ENCODE measurements around the gene IGSF9B.
A peak's percentile ranks its signal among the peaks of the same experiment; 100 is the strongest.

Gene IGSF9B

GRCh38 chr11:133966921-133967598, 10.3 kb upstream of the IGSF9B start:
- no peaks in the 10 kb centered on the region for H3K36me3 ChIP-seq (ENCODE audit: insufficient read depth, low read depth, low read length)
- no peak overlapping the region for H3K27ac ChIP-seq (ENCODE audit: low read length)
- H3K27me3 ChIP-seq (ENCODE audit: insufficient read depth, low read length): peaks cover 36% of the 10 kb centered on the region
- peak overlapping the region; percentile 29; the same call in 1 of the 2 replicates for H3K4me3 ChIP-seq (ENCODE audit: low read length)
- peak overlapping the region; percentile 43; the same call in 1 of the 2 replicates for H3K9ac ChIP-seq (ENCODE audit: low read depth, low read length)
- H3K9me3 ChIP-seq (ENCODE audit: insufficient read depth, low read depth, low read length): no peaks in the 10 kb centered on the region
- no peaks in the 10 kb centered on the region for H3K4me1 ChIP-seq (ENCODE audit: insufficient read depth, low read length)

DNA sequence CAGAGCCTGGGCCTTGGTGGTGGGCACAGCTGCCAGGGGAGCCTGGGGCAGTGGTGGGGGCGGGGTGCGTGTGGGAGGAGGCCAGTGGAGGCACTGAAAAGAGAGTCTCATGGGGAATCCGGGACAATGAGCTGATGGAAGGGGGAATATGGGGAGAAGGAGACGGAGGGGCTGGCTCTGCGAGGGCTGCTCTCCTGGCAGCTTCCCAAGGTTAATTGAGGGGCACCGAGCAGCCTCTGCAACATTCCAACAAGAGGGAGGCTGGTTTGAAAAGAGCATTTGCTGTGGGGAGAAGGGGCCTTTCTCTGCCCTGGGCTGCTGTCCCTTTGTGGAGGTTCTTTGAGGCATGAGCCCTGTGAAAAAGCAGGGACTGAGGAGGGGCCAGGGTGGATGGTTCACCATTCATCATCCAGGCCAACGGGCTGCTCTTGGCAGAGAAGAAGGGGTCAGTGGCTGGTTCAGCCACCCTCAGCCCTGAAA, 9.4 kb upstream of the IGSF9B start:
- no peaks in the 10 kb centered on the region for H3K36me3 ChIP-seq (ENCODE audit: insufficient read depth, low read depth, low read length)
- H3K4me1 ChIP-seq (ENCODE audit: insufficient read depth, low read length): no peaks in the 10 kb centered on the region
- no peak overlapping the region for H3K27ac ChIP-seq (ENCODE audit: low read length)
- H3K27me3 ChIP-seq (ENCODE audit: insufficient read depth, low read length): peaks cover 36% of the 10 kb centered on the region
- H3K9me3 ChIP-seq (ENCODE audit: insufficient read depth, low read depth, low read length): no peaks in the 10 kb centered on the region
- no peak overlapping the region for H3K9ac ChIP-seq (ENCODE audit: low read depth, low read length)
- H3K4me3 ChIP-seq (ENCODE audit: low read length): no peak overlapping the region

DNA sequence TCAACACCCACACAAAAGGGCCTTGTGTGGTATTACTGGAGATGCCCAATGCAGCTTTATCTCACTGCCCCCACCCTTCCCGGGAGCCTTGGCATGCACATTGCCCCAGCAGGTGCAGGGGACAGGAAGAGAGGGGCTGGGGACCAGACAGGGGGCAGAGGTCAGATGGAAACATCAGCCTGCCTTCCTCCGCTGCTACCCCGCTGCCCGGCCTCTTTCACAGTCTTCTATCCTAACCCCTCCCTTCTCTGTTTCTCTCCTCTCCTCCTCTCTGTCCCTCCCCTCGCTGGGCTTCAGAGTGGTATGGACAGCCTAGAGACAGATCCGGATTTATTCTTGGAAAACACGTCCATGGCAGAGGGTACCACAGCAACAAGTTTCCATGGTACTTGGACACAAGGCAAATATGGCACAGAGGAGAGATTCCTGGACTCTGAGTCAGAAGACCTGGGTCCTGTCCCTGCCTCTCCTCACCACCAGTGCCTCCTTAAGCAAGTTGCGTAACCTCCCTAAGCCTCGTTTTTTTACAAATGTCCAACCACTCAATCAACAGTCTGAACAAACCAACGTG, 8.3 kb upstream of the IGSF9B start:
- Histone ChIP-seq H3K9ac (ENCODE audit: low read depth, low read length) (no peak overlapping the region), H3K4me3 (ENCODE audit: low read length) (no peak overlapping the region), H3K36me3 (ENCODE audit: insufficient read depth, low read depth, low read length) (no peaks in the 10 kb centered on the region), H3K4me1 (ENCODE audit: insufficient read depth, low read length) (no peaks in the 10 kb centered on the region), H3K9me3 (ENCODE audit: insufficient read depth, low read depth, low read length) (no peaks in the 10 kb centered on the region), H3K27ac (ENCODE audit: low read length) (no peak overlapping the region), H3K27me3 (ENCODE audit: insufficient read depth, low read length) (peaks cover 38% of the 10 kb centered on the region)

DNA sequence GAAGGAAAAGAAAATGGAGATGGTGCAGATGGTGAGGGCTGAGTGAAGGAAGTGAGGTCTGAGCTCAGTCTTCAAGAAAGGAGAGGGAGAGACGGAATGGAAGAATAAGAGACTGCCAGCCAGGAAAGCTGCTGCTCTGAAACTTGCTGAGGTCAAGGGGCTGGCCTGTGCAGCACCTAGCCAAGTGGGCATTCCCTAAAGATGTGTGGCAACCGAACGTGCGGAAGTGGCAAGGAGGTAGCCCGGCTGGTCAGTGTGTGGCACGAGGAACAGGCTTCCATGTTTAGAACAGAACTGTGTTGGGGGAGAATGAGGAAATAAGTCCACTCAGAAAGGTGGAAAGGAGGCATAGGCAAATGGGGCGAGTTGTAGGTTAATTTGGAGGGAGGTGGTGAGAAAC, 7.6 kb upstream of the IGSF9B start:
- H3K4me1 ChIP-seq (ENCODE audit: insufficient read depth, low read length): no peaks in the 10 kb centered on the region
- H3K27me3 ChIP-seq (ENCODE audit: insufficient read depth, low read length): peaks cover 38% of the 10 kb centered on the region
- H3K36me3 ChIP-seq (ENCODE audit: insufficient read depth, low read depth, low read length): no peaks in the 10 kb centered on the region
- no peak overlapping the region for H3K9ac ChIP-seq (ENCODE audit: low read depth, low read length)
- H3K9me3 ChIP-seq (ENCODE audit: insufficient read depth, low read depth, low read length): no peaks in the 10 kb centered on the region
- no peak overlapping the region for H3K4me3 ChIP-seq (ENCODE audit: low read length)
- no peak overlapping the region for H3K27ac ChIP-seq (ENCODE audit: low read length)

- Histone ChIP-seq H3K36me3 (ENCODE audit: insufficient read depth, low read depth, low read length) (no peaks in the 10 kb centered on the region), H3K27ac (ENCODE audit: low read length) (no peak overlapping the region)
These were observed 5.1 kb upstream of the IGSF9B start for GRCh38 chr11:133961890-133962289.

GRCh38 chr11:133957900-133958299, 1.1 kb upstream of the IGSF9B start:
- peaks cover 16% of the 10 kb centered on the region for H3K4me1 ChIP-seq (ENCODE audit: insufficient read depth, low read length)
- H3K4me3 ChIP-seq (ENCODE audit: low read length): peak overlapping the region; percentile 95
- no peak overlapping the region for H3K27ac ChIP-seq (ENCODE audit: low read length)
- no peaks in the 10 kb centered on the region for H3K9me3 ChIP-seq (ENCODE audit: insufficient read depth, low read depth, low read length)
- H3K9ac ChIP-seq (ENCODE audit: low read depth, low read length): peak overlapping the region; percentile 80; the same call in 1 of the 2 replicates
- peaks cover 62% of the 10 kb centered on the region for H3K27me3 ChIP-seq (ENCODE audit: insufficient read depth, low read length)
- H3K36me3 ChIP-seq (ENCODE audit: insufficient read depth, low read depth, low read length): no peaks in the 10 kb centered on the region

More at GRCh38 chr11:133961890-133962289, 5.1 kb upstream of the IGSF9B start:
- Histone ChIP-seq H3K9ac (ENCODE audit: low read depth, low read length) (no peak overlapping the region), H3K4me1 (ENCODE audit: insufficient read depth, low read length) (0 out of 2 replicates have a peak, but pooled peaks cover 5% of the 10 kb centered on the region), H3K4me3 (ENCODE audit: low read length) (no peak overlapping the region), H3K9me3 (ENCODE audit: insufficient read depth, low read depth, low read length) (no peaks in the 10 kb centered on the region), H3K27me3 (ENCODE audit: insufficient read depth, low read length) (peaks cover 38% of the 10 kb centered on the region)

DNA sequence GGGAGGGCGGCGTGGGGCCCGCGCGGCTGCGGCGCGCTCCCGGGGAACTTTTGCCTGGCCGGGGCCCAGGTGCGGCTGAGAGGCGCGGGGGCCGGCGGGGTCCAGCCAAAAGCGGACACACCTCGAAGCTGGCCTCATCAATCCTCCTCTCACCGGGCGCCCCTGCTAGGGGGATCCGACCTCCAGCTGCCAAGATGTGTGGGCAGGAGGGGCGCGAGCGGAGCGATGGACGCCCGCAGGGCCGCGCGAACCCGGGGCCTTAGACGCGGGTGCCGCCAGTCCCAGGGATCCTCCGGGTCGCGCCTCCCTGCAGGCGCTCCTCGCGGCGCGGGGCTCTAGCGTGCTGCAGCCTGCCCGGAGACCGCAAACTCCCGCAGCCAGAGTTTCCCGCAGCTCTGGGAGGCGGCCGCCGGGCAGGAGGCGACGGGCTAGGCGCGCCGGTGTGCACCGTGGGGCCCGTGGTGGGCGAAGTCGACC, 785 bp downstream of the IGSF9B start:
- Histone ChIP-seq H3K9me3 (ENCODE audit: insufficient read depth, low read depth, low read length) (no peaks in the 10 kb centered on the region), H3K4me3 (ENCODE audit: low read length) (peak overlapping the region; percentile 95; the same call in 1 of the 2 replicates), H3K4me1 (ENCODE audit: insufficient read depth, low read length) (peaks cover 30% of the 10 kb centered on the region), H3K36me3 (ENCODE audit: insufficient read depth, low read depth, low read length) (no peaks in the 10 kb centered on the region), H3K27me3 (ENCODE audit: insufficient read depth, low read length) (peaks cover 70% of the 10 kb centered on the region), H3K27ac (ENCODE audit: low read length) (no peak overlapping the region), H3K9ac (ENCODE audit: low read depth, low read length) (no peak overlapping the region)

GRCh38 chr11:133955081-133955891, 1.5 kb downstream of the IGSF9B start:
- Histone ChIP-seq H3K9ac (ENCODE audit: low read depth, low read length) (no peak overlapping the region; the same call in 1 of the 2 replicates), H3K36me3 (ENCODE audit: insufficient read depth, low read depth, low read length) (no peaks in the 10 kb centered on the region), H3K4me1 (ENCODE audit: insufficient read depth, low read length) (peaks cover 35% of the 10 kb centered on the region), H3K27ac (ENCODE audit: low read length) (no peak overlapping the region), H3K9me3 (ENCODE audit: insufficient read depth, low read depth, low read length) (no peaks in the 10 kb centered on the region), H3K27me3 (ENCODE audit: insufficient read depth, low read length) (peaks cover 70% of the 10 kb centered on the region), H3K4me3 (ENCODE audit: low read length) (peak overlapping the region; percentile 58)

DNA sequence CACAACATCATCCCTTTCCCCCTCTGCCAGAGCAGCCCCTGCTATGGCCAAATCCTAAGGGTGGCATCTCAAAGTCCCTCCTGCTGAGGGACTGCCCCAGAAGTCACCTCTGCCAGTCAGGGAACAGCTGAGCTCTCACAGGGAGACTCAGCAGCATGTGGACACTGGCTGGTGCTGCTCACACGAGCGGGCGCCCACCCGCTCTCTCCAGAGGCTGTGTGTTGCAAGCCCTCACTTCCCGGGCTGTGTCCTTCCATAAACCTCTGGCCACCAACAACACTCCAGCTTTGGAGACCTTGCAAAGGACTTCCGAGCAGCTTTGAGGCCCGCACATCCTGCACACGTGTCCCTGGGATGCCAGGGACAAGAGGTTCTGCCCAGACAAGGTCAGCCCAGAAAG, 2.8 kb downstream of the IGSF9B start:
- Histone ChIP-seq H3K4me3 (ENCODE audit: low read length) (no peak overlapping the region), H3K27ac (ENCODE audit: low read length) (no peak overlapping the region), H3K36me3 (ENCODE audit: insufficient read depth, low read depth, low read length) (no peaks in the 10 kb centered on the region), H3K4me1 (ENCODE audit: insufficient read depth, low read length) (peaks cover 46% of the 10 kb centered on the region), H3K27me3 (ENCODE audit: insufficient read depth, low read length) (peaks cover 57% of the 10 kb centered on the region), H3K9ac (ENCODE audit: low read depth, low read length) (no peak overlapping the region), H3K9me3 (ENCODE audit: insufficient read depth, low read depth, low read length) (no peaks in the 10 kb centered on the region)

DNA sequence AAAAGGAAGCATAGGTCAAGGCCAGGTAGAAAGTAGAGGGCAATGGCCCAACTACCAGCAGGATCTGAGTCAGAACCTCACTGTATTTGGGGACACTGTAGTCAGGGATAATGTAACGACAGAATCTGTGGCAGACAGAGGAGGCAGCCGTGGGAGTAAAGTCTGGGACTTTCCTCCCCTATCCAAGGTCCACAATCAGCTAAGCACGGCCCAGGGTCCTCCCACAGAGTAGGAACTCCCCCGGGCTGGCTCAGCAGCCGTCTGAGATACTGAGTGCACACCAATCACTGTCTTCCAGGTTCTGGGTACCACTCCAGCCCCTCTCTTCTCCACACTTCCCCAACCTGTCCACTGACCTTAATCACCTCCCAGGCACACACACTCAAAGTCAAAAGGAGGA, 3.2 kb downstream of the IGSF9B start:
- peaks cover 50% of the 10 kb centered on the region for H3K4me1 ChIP-seq (ENCODE audit: insufficient read depth, low read length)
- H3K36me3 ChIP-seq (ENCODE audit: insufficient read depth, low read depth, low read length): no peaks in the 10 kb centered on the region
- H3K9ac ChIP-seq (ENCODE audit: low read depth, low read length): no peak overlapping the region
- no peak overlapping the region for H3K4me3 ChIP-seq (ENCODE audit: low read length)
- no peak overlapping the region for H3K27ac ChIP-seq (ENCODE audit: low read length)
- H3K9me3 ChIP-seq (ENCODE audit: insufficient read depth, low read depth, low read length): no peaks in the 10 kb centered on the region
- peaks cover 52% of the 10 kb centered on the region for H3K27me3 ChIP-seq (ENCODE audit: insufficient read depth, low read length)
